Lower leg skin (tissue), 3 donors: ENCODE results near the gene PSPC1.

Source experiments
- CTCF ChIP-seq, 3 donors: fragments of 450-650 bp; IDR thresholded peaks; one replicate each; pipeline ENCODE4 v1.5.1; 2016; ENCODE audit warnings: antibody characterized with exemption in 3 of 3, mild to moderate bottlenecking in 3 of 3, moderate library complexity in 2 of 3
- POLR2A ChIP-seq, 2 donors: fragments of 450-650 bp; IDR thresholded peaks; one replicate each; pipeline ENCODE4 v1.6.1; 2016 to 2017; ENCODE audit warnings: antibody characterized with exemption in 2 of 2, mild to moderate bottlenecking in 1 of 2, moderate library complexity in 1 of 2

- TF ChIP-seq POLR2A (IDR thresholded peaks at IDR 0.05) (no peak), CTCF (IDR thresholded peaks at IDR 0.05) (no peak)
These were observed 119.2 kb downstream of the PSPC1 start for GRCh38 chr13:19663416-19663979.
